ENCODE data around the gene KRT6B. TPM values are rescaled to one million over a fixed set of nuclear protein-coding genes. Genes with fewer than 3 reads are reported as not detected.

Gene KRT6B
- total and polyA plus RNA-seq, 2 experiments from 2014 or later: not detected

GRCh38 chr12:52423035-52423434 lies 28.9 kb downstream of the KRT6B start:
- no peak for DNase-seq (ENCODE audit: low spot score)
- Histone ChIP-seq H3K36me3 (ENCODE audit: insufficient read depth) (no peaks in the 10 kb centered on the region), H3K79me2 (replicated peaks; ENCODE audit: insufficient read depth) (no peaks in the 10 kb centered on the region), H3K4me1 (ENCODE audit: insufficient read depth) (no peaks in the 10 kb centered on the region), H3K27me3 (ENCODE audit: insufficient read depth) (no peaks in the 10 kb centered on the region), H3K4me3 (no peak overlapping the region), H2AFZ (0 out of 2 replicates have a peak overlapping the region, but pooled peaks have one; percentile 28), H3F3A (replicated peaks; ENCODE audit: low read depth) (no peaks in the 10 kb centered on the region), H3K9me2 (ENCODE audit: insufficient read depth) (0 out of 2 replicates have a peak, but pooled peaks cover 3% of the 10 kb centered on the region), H3K4me2 (no peak overlapping the region), H3K27ac (ENCODE audit: low read depth) (no peak overlapping the region), H4K20me1 (replicated peaks; ENCODE audit: insufficient read depth) (no peaks in the 10 kb centered on the region)
- Mint-ChIP-seq H3K36me3 (ENCODE audit: low read depth) (no peaks in the 10 kb centered on the region), H3K9me3 (no peaks in the 10 kb centered on the region), H3K4me3 (no peak overlapping the region), H3K27me3 (ENCODE audit: insufficient read depth, low read depth, poor library complexity) (peaks cover 2% of the 10 kb centered on the region), H3K27ac (no peak overlapping the region), H3K4me1 (peaks cover 9% of the 10 kb centered on the region)
- TF ChIP-seq CTCF (conservative IDR thresholded peaks at IDR 0.05; ENCODE audit: low read depth in 2 of 2) (no peak), JUNB (IDR thresholded peaks at IDR 0.05; ENCODE audit: unreplicated experiment) (no peak), ZNF114 (CRISPR knock-in tag; IDR thresholded peaks at IDR 0.05) (no peak), ZNF462 (CRISPR knock-in tag; IDR thresholded peaks at IDR 0.05) (no peak)
- no peak for ATAC-seq

GRCh38 chr12:52419656-52420055 lies 32.3 kb downstream of the KRT6B start:
- no peaks in the 10 kb centered on the region for H4K20me1 ChIP-seq (replicated peaks; ENCODE audit: insufficient read depth)
- H3K9me2 ChIP-seq (ENCODE audit: insufficient read depth): 0 out of 2 replicates have a peak, but pooled peaks cover 3% of the 10 kb centered on the region
- no peaks in the 10 kb centered on the region for H3K36me3 ChIP-seq (ENCODE audit: insufficient read depth)
- no peaks in the 10 kb centered on the region for H3K79me2 ChIP-seq (replicated peaks; ENCODE audit: insufficient read depth)
- no peak for ATAC-seq
- no peak overlapping the region for H2AFZ ChIP-seq
- no peaks in the 10 kb centered on the region for H3K4me1 ChIP-seq (ENCODE audit: insufficient read depth)
- H3K27me3 ChIP-seq (ENCODE audit: insufficient read depth): no peaks in the 10 kb centered on the region
- no peak overlapping the region for H3K27ac ChIP-seq (ENCODE audit: low read depth)
- H3K27me3 Mint-ChIP-seq (ENCODE audit: insufficient read depth, low read depth, poor library complexity): peaks cover 2% of the 10 kb centered on the region
- no peak overlapping the region for H3K4me3 ChIP-seq
- no peak overlapping the region for H3K4me3 Mint-ChIP-seq
- H3K9me3 Mint-ChIP-seq: no peaks in the 10 kb centered on the region; the same call in 2 of the 3 replicates
- H3K36me3 Mint-ChIP-seq (ENCODE audit: low read depth): no peaks in the 10 kb centered on the region
- H3K4me1 Mint-ChIP-seq: peaks cover 9% of the 10 kb centered on the region
- no peaks in the 10 kb centered on the region for H3F3A ChIP-seq (replicated peaks; ENCODE audit: low read depth)
- DNase-seq (ENCODE audit: low spot score): no peak
- H3K27ac Mint-ChIP-seq: no peak overlapping the region
- no peak overlapping the region for H3K4me2 ChIP-seq
- TF ChIP-seq REST (IDR thresholded peaks at IDR 0.05; ENCODE audit: unreplicated experiment) (no peak), EZH2 (IDR thresholded peaks at IDR 0.05; ENCODE audit: low read depth, unreplicated experiment) (no peak), POLR2AphosphoS5 (IDR thresholded peaks at IDR 0.05; ENCODE audit: low read depth) (no peak), STAT1 (IDR thresholded peaks at IDR 0.05; ENCODE audit: unreplicated experiment) (no peak), JUNB (IDR thresholded peaks at IDR 0.05; ENCODE audit: unreplicated experiment) (no peak), NANOG (IDR thresholded peaks at IDR 0.05; ENCODE audit: borderline replicate concordance) (no peak)
- TF ChIP-seq, protein P1, sequence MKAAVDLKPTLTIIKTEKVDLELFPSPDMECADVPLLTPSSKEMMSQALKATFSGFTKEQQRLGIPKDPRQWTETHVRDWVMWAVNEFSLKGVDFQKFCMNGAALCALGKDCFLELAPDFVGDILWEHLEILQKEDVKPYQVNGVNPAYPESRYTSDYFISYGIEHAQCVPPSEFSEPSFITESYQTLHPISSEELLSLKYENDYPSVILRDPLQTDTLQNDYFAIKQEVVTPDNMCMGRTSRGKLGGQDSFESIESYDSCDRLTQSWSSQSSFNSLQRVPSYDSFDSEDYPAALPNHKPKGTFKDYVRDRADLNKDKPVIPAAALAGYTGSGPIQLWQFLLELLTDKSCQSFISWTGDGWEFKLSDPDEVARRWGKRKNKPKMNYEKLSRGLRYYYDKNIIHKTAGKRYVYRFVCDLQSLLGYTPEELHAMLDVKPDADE (IDR thresholded peaks at IDR 0.05): no peak
